Measurements from ENCODE around the gene GPR42. TPM values are rescaled to one million over a fixed set of nuclear protein-coding genes. Genes with fewer than 3 reads are reported as not detected.

GPR42 gene
- total RNA-seq, 1 experiment from 2014 or later = not detected

DNA sequence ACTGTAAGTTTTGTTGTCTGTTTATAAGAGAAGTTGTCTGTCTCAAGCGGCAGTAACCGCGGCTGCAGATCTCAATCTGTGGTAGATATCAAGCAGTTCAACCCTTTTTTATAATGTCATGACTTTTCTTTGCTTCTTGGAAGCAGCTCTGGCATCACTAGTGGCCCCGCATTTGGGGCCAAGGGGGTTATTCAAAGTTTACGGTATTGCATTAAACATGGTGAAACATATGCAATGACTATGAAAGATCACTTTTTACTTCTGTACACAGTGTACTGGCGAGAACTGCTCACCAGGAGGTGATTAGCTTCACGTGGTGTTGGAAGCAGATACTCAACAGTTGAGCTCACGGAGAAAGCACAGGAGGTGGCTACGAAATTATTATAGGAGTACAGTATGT, 17.2 kb upstream of the GPR42 start:
- H3K4me3 Mint-ChIP-seq = no peak overlapping the region
- H3K27ac Mint-ChIP-seq = no peak overlapping the region
- no peaks in the 10 kb centered on the region for H3K36me3 Mint-ChIP-seq
- H3K4me1 Mint-ChIP-seq = peaks cover 9% of the 10 kb centered on the region
- no peaks in the 10 kb centered on the region for H3K27me3 Mint-ChIP-seq (ENCODE audit: low read depth)
- TF ChIP-seq, protein P1, sequence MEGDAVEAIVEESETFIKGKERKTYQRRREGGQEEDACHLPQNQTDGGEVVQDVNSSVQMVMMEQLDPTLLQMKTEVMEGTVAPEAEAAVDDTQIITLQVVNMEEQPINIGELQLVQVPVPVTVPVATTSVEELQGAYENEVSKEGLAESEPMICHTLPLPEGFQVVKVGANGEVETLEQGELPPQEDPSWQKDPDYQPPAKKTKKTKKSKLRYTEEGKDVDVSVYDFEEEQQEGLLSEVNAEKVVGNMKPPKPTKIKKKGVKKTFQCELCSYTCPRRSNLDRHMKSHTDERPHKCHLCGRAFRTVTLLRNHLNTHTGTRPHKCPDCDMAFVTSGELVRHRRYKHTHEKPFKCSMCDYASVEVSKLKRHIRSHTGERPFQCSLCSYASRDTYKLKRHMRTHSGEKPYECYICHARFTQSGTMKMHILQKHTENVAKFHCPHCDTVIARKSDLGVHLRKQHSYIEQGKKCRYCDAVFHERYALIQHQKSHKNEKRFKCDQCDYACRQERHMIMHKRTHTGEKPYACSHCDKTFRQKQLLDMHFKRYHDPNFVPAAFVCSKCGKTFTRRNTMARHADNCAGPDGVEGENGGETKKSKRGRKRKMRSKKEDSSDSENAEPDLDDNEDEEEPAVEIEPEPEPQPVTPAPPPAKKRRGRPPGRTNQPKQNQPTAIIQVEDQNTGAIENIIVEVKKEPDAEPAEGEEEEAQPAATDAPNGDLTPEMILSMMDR (IDR thresholded peaks at IDR 0.05) = no peak
- TF ChIP-seq, protein P2, sequence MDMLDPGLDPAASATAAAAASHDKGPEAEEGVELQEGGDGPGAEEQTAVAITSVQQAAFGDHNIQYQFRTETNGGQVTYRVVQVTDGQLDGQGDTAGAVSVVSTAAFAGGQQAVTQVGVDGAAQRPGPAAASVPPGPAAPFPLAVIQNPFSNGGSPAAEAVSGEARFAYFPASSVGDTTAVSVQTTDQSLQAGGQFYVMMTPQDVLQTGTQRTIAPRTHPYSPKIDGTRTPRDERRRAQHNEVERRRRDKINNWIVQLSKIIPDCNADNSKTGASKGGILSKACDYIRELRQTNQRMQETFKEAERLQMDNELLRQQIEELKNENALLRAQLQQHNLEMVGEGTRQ (CRISPR knock-in tag; IDR thresholded peaks at IDR 0.05) = no peak
- TF ChIP-seq, protein P3, sequence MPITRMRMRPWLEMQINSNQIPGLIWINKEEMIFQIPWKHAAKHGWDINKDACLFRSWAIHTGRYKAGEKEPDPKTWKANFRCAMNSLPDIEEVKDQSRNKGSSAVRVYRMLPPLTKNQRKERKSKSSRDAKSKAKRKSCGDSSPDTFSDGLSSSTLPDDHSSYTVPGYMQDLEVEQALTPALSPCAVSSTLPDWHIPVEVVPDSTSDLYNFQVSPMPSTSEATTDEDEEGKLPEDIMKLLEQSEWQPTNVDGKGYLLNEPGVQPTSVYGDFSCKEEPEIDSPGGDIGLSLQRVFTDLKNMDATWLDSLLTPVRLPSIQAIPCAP (CRISPR knock-in tag; IDR thresholded peaks at IDR 0.05) = no peak
- TF ChIP-seq ATF1 (CRISPR knock-in tag; IDR thresholded peaks at IDR 0.05) (no peak), FOXK1 (CRISPR knock-in tag; IDR thresholded peaks at IDR 0.05) (no peak), MYBL2 (CRISPR knock-in tag; IDR thresholded peaks at IDR 0.05) (no peak), ZNF396 (CRISPR knock-in tag; IDR thresholded peaks at IDR 0.05; ENCODE audit: borderline replicate concordance) (no peak), ZNF423 (CRISPR knock-in tag; IDR thresholded peaks at IDR 0.05) (no peak)
- TF ChIP-seq, protein P4, sequence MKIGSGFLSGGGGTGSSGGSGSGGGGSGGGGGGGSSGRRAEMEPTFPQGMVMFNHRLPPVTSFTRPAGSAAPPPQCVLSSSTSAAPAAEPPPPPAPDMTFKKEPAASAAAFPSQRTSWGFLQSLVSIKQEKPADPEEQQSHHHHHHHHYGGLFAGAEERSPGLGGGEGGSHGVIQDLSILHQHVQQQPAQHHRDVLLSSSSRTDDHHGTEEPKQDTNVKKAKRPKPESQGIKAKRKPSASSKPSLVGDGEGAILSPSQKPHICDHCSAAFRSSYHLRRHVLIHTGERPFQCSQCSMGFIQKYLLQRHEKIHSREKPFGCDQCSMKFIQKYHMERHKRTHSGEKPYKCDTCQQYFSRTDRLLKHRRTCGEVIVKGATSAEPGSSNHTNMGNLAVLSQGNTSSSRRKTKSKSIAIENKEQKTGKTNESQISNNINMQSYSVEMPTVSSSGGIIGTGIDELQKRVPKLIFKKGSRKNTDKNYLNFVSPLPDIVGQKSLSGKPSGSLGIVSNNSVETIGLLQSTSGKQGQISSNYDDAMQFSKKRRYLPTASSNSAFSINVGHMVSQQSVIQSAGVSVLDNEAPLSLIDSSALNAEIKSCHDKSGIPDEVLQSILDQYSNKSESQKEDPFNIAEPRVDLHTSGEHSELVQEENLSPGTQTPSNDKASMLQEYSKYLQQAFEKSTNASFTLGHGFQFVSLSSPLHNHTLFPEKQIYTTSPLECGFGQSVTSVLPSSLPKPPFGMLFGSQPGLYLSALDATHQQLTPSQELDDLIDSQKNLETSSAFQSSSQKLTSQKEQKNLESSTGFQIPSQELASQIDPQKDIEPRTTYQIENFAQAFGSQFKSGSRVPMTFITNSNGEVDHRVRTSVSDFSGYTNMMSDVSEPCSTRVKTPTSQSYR (CRISPR knock-in tag; IDR thresholded peaks at IDR 0.05) = no peak
- TF ChIP-seq, protein P5, sequence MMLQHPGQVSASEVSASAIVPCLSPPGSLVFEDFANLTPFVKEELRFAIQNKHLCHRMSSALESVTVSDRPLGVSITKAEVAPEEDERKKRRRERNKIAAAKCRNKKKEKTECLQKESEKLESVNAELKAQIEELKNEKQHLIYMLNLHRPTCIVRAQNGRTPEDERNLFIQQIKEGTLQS (CRISPR knock-in tag; conservative IDR thresholded peaks at IDR 0.05) = no peak
- TF ChIP-seq, protein P6, sequence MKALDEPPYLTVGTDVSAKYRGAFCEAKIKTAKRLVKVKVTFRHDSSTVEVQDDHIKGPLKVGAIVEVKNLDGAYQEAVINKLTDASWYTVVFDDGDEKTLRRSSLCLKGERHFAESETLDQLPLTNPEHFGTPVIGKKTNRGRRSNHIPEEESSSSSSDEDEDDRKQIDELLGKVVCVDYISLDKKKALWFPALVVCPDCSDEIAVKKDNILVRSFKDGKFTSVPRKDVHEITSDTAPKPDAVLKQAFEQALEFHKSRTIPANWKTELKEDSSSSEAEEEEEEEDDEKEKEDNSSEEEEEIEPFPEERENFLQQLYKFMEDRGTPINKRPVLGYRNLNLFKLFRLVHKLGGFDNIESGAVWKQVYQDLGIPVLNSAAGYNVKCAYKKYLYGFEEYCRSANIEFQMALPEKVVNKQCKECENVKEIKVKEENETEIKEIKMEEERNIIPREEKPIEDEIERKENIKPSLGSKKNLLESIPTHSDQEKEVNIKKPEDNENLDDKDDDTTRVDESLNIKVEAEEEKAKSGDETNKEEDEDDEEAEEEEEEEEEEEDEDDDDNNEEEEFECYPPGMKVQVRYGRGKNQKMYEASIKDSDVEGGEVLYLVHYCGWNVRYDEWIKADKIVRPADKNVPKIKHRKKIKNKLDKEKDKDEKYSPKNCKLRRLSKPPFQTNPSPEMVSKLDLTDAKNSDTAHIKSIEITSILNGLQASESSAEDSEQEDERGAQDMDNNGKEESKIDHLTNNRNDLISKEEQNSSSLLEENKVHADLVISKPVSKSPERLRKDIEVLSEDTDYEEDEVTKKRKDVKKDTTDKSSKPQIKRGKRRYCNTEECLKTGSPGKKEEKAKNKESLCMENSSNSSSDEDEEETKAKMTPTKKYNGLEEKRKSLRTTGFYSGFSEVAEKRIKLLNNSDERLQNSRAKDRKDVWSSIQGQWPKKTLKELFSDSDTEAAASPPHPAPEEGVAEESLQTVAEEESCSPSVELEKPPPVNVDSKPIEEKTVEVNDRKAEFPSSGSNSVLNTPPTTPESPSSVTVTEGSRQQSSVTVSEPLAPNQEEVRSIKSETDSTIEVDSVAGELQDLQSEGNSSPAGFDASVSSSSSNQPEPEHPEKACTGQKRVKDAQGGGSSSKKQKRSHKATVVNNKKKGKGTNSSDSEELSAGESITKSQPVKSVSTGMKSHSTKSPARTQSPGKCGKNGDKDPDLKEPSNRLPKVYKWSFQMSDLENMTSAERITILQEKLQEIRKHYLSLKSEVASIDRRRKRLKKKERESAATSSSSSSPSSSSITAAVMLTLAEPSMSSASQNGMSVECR (CRISPR knock-in tag; IDR thresholded peaks at IDR 0.05; ENCODE audit: borderline replicate concordance) = no peak
- TF ChIP-seq, protein P7, sequence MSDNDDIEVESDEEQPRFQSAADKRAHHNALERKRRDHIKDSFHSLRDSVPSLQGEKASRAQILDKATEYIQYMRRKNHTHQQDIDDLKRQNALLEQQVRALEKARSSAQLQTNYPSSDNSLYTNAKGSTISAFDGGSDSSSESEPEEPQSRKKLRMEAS (CRISPR knock-in tag; IDR thresholded peaks at IDR 0.05) = no peak
- ChIA-PET CTCF (interaction anchor here (0.9 to 2.4 kb wide), 21 partner anchors 9 to 298 kb away, joined by 3 to 24 read pairs (median 5); partner anchors contain the start of genes KRTDAP and USF2), POLR2A (no interaction called here)
- ATAC-seq (no peak), DNase-seq (ENCODE audit: low spot score) (no peak)
- no peaks in the 10 kb centered on the region for H3K9me3 Mint-ChIP-seq

DNA sequence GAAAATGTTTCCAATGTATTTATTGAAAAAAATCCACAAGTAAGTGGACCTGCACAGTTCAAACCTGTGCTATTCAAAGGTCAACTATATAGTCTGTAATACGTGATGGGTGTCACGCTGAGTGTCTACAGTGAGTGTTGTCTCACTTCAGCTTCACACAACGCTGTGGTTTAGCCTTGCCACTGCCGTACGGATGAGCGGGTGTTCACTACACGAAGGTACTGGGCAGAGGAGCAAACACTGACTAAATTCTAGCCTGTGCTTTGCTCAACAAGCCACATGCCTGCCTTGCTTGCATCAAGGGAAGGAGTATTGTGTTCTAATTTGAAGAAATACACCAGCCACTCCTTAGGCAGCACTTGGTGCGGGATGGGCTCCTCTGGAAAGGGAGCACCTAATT, 16.0 kb upstream of the GPR42 start:
- ATAC-seq (no peak), DNase-seq (ENCODE audit: low spot score) (no peak)
- no peaks in the 10 kb centered on the region for H3K27me3 Mint-ChIP-seq (ENCODE audit: low read depth)
- no peak for TF ChIP-seq ATF1 (CRISPR knock-in tag; IDR thresholded peaks at IDR 0.05)
- TF ChIP-seq, protein P8, sequence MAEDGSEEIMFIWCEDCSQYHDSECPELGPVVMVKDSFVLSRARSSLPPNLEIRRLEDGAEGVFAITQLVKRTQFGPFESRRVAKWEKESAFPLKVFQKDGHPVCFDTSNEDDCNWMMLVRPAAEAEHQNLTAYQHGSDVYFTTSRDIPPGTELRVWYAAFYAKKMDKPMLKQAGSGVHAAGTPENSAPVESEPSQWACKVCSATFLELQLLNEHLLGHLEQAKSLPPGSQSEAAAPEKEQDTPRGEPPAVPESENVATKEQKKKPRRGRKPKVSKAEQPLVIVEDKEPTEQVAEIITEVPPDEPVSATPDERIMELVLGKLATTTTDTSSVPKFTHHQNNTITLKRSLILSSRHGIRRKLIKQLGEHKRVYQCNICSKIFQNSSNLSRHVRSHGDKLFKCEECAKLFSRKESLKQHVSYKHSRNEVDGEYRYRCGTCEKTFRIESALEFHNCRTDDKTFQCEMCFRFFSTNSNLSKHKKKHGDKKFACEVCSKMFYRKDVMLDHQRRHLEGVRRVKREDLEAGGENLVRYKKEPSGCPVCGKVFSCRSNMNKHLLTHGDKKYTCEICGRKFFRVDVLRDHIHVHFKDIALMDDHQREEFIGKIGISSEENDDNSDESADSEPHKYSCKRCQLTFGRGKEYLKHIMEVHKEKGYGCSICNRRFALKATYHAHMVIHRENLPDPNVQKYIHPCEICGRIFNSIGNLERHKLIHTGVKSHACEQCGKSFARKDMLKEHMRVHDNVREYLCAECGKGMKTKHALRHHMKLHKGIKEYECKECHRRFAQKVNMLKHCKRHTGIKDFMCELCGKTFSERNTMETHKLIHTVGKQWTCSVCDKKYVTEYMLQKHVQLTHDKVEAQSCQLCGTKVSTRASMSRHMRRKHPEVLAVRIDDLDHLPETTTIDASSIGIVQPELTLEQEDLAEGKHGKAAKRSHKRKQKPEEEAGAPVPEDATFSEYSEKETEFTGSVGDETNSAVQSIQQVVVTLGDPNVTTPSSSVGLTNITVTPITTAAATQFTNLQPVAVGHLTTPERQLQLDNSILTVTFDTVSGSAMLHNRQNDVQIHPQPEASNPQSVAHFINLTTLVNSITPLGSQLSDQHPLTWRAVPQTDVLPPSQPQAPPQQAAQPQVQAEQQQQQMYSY (CRISPR knock-in tag; IDR thresholded peaks at IDR 0.05) = no peak
- no peaks in the 10 kb centered on the region for H3K36me3 Mint-ChIP-seq
- no peak overlapping the region for H3K27ac Mint-ChIP-seq
- H3K9me3 Mint-ChIP-seq = no peaks in the 10 kb centered on the region
- H3K4me1 Mint-ChIP-seq = peaks cover 7% of the 10 kb centered on the region
- H3K4me3 Mint-ChIP-seq = no peak overlapping the region
- ChIA-PET CTCF (interaction anchor here (1.0 to 2.2 kb wide), 2 partner anchors 132 to 140 kb away, joined by 4 to 6 read pairs; no protein-coding TSS in a partner anchor), POLR2A (no interaction called here)

Data from WTC11 (cell line).